ENCODE measurements around the gene OGDH.
"Not testable (repeated sequence)": the region's sequence is repeated elsewhere in the genome, so short reads cannot be mapped to it uniquely, and the experiment has no call there.

DNA sequence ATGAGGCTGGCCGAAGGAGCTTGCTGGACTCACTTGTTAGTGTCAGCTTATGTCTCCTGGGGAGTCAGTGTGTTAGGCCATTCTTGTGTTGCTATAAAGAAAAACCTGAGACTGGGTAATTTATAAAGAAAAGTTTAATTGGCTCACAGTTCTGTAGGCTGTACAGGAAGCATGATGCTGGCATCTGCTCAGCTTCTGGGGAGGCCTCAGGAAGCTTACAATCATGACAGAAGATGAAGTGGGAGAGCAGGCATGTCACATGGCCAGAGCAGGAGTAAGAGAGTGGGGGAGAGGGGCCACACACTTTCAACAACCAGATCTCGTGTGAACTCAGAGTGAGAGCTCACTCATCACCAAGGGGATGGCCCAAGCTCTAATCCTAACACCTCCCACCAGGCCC is 93.2 kb downstream of the OGDH start:
- TF ChIP-seq CHD1 (IDR thresholded peaks at IDR 0.05; ENCODE audit: low read depth, low read length); CTCF (conservative IDR thresholded peaks at IDR 0.05; ENCODE audit: low read depth, low read length); MAFK (IDR thresholded peaks at IDR 0.05; ENCODE audit: low read depth, low read length); CEBPB (IDR thresholded peaks at IDR 0.05; ENCODE audit: low read depth, low read length); BHLHE40 (IDR thresholded peaks at IDR 0.05; ENCODE audit: low read depth, low read length); MXI1 (IDR thresholded peaks at IDR 0.05; ENCODE audit: borderline replicate concordance, low read depth, low read length); POLR2A (IDR thresholded peaks at IDR 0.05; ENCODE audit: low read depth, low read length); SMC3 (IDR thresholded peaks at IDR 0.05; ENCODE audit: low read depth, low read length); MAZ (IDR thresholded peaks at IDR 0.05; ENCODE audit: borderline replicate concordance, low read depth, low read length); RFX5 (IDR thresholded peaks at IDR 0.05; ENCODE audit: low read depth, low read length); RCOR1 (IDR thresholded peaks at IDR 0.05; ENCODE audit: insufficient replicate concordance, low read length); ELK1 (IDR thresholded peaks at IDR 0.05; ENCODE audit: borderline replicate concordance, low read depth, low read length): not testable (repeated sequence)

All from IMR-90 (cell line).